GM19240 (cell line): ENCODE measurements around the gene KDM4B.

Source experiments
- DNase-seq: peaks from one replicate; pipeline ENCODE4 v3.0.0; 2011; ENCODE audit warnings: low spot score; ENCODE audit not compliant: insufficient read length

The KDM4B gene

GRCh38 chr19:5132698-5133651, 164.1 kb downstream of the KDM4B start:
- DNase-seq = no peak

GRCh38 chr19:5133986-5134595, 165.2 kb downstream of the KDM4B start:
- DNase-seq = no peak

GRCh38 chr19:5134691-5135090, 165.8 kb downstream of the KDM4B start:
- no peak for DNase-seq

GRCh38 chr19:5136073-5136855, 167.4 kb downstream of the KDM4B start:
- DNase-seq = no peak

- DNase-seq = no peak
Measured at GRCh38 chr19:5137114-5137513, 168.2 kb downstream of the KDM4B start.

- no peak for DNase-seq
Measured at GRCh38 chr19:5137571-5138124, 168.7 kb downstream of the KDM4B start.

- peak; percentile 92 for DNase-seq
Measured at GRCh38 chr19:5138606-5139582, 170.0 kb downstream of the KDM4B start.

- DNase-seq = no peak
Measured at GRCh38 chr19:5139583-5140325, 170.8 kb downstream of the KDM4B start.

- no peak for DNase-seq
Measured at GRCh38 chr19:5141129-5141849, 172.4 kb downstream of the KDM4B start.

GRCh38 chr19:5141850-5142724, 173.2 kb downstream of the KDM4B start:
- no peak for DNase-seq

GRCh38 chr19:5142725-5143097, 173.8 kb downstream of the KDM4B start:
- no peak for DNase-seq

GRCh38 chr19:5143471-5144411, 174.8 kb downstream of the KDM4B start:
- DNase-seq = no peak

- no peak for DNase-seq
Measured at GRCh38 chr19:5144545-5145179, 175.7 kb downstream of the KDM4B start.

- DNase-seq = no peak
Measured at GRCh38 chr19:5145521-5146511, 176.9 kb downstream of the KDM4B start.
